Loucy (cell line): ENCODE results near the gene CHRNA3.
A peak's percentile ranks its signal among the peaks of the same experiment; 100 is the strongest.

Source experiments
- H2AFZ ChIP-seq: fragments of 200-600 bp; sonication (generic); 2 replicates; pipeline ENCODE4 v1.6.0; 2016; ENCODE audit warnings: antibody characterized with exemption, mild to moderate bottlenecking, low read length, moderate library complexity
- H3F3A ChIP-seq: fragments of 200-600 bp; 2 replicates; pipeline ENCODE4 v1.6.0; 2016; ENCODE audit warnings: antibody characterized with exemption, low read depth, mild to moderate bottlenecking
- H3K27me3 ChIP-seq: fragments of 200-600 bp; sonication (generic); 2 replicates; pipeline ENCODE4 v1.6.1; 2014; ENCODE audit warnings: low read length, mild to moderate bottlenecking; ENCODE audit not compliant: insufficient read depth, poor library complexity, severe bottlenecking
- H3K36me3 ChIP-seq: fragments of 200-600 bp; sonication (generic); 2 replicates; pipeline ENCODE4 v1.6.1; 2016; ENCODE audit warnings: low read length; ENCODE audit not compliant: insufficient read depth
- H3K4me1 ChIP-seq: fragments of 200-600 bp; sonication (generic); 2 replicates; pipeline ENCODE4 v1.5.1; 2014; ENCODE audit warnings: low read length, mild to moderate bottlenecking; ENCODE audit not compliant: insufficient read depth, poor library complexity, severe bottlenecking
- H3K4me2 ChIP-seq: fragments of 200-600 bp; sonication (generic); 2 replicates; pipeline ENCODE4 v1.6.0; 2014; ENCODE audit warnings: antibody characterized with exemption, low read length, low read depth, mild to moderate bottlenecking; ENCODE audit not compliant: poor library complexity, severe bottlenecking
- H3K4me3 ChIP-seq: fragments of 200-600 bp; sonication (generic); 2 replicates; pipeline ENCODE4 v1.5.1; 2014; ENCODE audit warnings: low read length, mild to moderate bottlenecking, mixed read lengths; ENCODE audit not compliant: poor library complexity, severe bottlenecking
- H3K79me2 ChIP-seq: fragments of 200-600 bp; sonication (generic); 2 replicates; pipeline ENCODE4 v1.6.1; 2014; ENCODE audit warnings: low read length; ENCODE audit not compliant: insufficient read depth
- H3K9ac ChIP-seq: fragments of 200-600 bp; sonication (generic); 2 replicates; pipeline ENCODE4 v1.6.0; 2014; ENCODE audit warnings: mild to moderate bottlenecking, low read depth, low read length, moderate library complexity; ENCODE audit not compliant: poor library complexity, severe bottlenecking
- H3K9me2 ChIP-seq: fragments of 200-600 bp; sonication (generic); replicated peaks from 2 replicates; pipeline ENCODE4 v1.6.1; 2016; ENCODE audit warnings: low read depth, low read length, mixed read lengths
- H3K9me3 ChIP-seq: fragments of 200-600 bp; sonication (generic); 2 replicates; pipeline ENCODE4 v1.6.1; 2014; ENCODE audit warnings: mild to moderate bottlenecking, antibody characterized with exemption, low read length, low read depth; ENCODE audit not compliant: insufficient read depth
- H4K20me1 ChIP-seq: fragments of 200-600 bp; sonication (generic); 2 replicates; pipeline ENCODE4 v1.6.0; 2014; ENCODE audit warnings: antibody characterized with exemption, low read length, mild to moderate bottlenecking; ENCODE audit not compliant: insufficient read depth, poor library complexity, severe bottlenecking
- EZH2phosphoT487 ChIP-seq: fragments of 200-600 bp; IDR thresholded peaks from 2 replicates; pipeline ENCODE4 v1.6.1; 2018; ENCODE audit warnings: antibody characterized with exemption, mild to moderate bottlenecking, moderate library complexity, borderline replicate concordance
- TF ChIP-seq, protein P1 (sequence below): fragments of 200-600 bp; sonication (generic); conservative IDR thresholded peaks from 2 replicates; pipeline ENCODE4 v1.5.1; 2014; ENCODE audit warnings: mild to moderate bottlenecking, antibody characterized with exemption, low read length

The CHRNA3 gene

GRCh38 chr15:78641102-78641748 lies 20.4 kb upstream of the CHRNA3 start, which contains the start of gene CHRNB4:
CHRNB4 (minus strand) TSS chr15:78641210; CDS start chr15:78641133, 77 bp downstream.
- H3K9ac ChIP-seq = no peak within 1 kb of the TSS
- H3K4me3 ChIP-seq = no peak within 1 kb of the TSS
- H3K4me2 ChIP-seq = no peak within 1 kb of the TSS

DNA sequence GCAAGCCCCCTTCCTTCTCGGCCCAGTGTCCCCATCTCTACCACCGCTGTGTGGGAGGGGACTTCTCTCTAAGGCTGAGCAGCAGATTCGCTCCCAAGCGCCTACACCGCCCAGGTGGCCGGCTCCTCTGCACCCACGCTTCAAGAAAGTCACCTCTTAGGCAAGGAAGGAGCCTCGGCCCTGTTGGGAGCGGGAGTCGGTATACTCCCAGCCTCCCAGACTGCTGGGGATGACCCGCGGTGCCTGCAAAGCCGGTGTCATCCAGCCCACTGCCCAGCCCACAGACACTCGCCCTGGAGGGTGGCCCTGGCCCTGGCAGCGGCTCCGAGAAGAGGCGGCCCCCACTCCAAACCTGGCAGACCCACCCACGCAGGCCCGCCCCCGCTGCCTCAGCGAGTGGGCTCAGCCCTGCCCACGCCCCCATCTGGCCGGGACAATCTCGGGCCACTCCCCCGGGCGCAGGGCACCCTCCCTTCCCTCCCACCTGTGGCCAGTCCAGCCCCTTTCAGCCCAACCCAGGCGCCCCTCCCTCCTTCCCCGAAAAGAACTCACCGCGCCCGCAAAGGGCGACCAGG lies 19.8 kb upstream of the CHRNA3 start:
- Histone ChIP-seq H3K27me3 (no peaks in the 10 kb centered on the region), H3K4me3 (no peak overlapping the region), H3K36me3 (no peaks in the 10 kb centered on the region), H3K9me3 (no peaks in the 10 kb centered on the region), H3K9ac (no peak overlapping the region), H3F3A (no peaks in the 10 kb centered on the region), H3K9me2 (no peaks in the 10 kb centered on the region), H3K4me1 (no peaks in the 10 kb centered on the region), H3K79me2 (no peaks in the 10 kb centered on the region), H3K4me2 (no peak overlapping the region), H4K20me1 (no peaks in the 10 kb centered on the region), H2AFZ (no peak overlapping the region)
- no peak for TF ChIP-seq EZH2phosphoT487
- TF ChIP-seq, protein P1, sequence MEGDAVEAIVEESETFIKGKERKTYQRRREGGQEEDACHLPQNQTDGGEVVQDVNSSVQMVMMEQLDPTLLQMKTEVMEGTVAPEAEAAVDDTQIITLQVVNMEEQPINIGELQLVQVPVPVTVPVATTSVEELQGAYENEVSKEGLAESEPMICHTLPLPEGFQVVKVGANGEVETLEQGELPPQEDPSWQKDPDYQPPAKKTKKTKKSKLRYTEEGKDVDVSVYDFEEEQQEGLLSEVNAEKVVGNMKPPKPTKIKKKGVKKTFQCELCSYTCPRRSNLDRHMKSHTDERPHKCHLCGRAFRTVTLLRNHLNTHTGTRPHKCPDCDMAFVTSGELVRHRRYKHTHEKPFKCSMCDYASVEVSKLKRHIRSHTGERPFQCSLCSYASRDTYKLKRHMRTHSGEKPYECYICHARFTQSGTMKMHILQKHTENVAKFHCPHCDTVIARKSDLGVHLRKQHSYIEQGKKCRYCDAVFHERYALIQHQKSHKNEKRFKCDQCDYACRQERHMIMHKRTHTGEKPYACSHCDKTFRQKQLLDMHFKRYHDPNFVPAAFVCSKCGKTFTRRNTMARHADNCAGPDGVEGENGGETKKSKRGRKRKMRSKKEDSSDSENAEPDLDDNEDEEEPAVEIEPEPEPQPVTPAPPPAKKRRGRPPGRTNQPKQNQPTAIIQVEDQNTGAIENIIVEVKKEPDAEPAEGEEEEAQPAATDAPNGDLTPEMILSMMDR = no peak

More at GRCh38 chr15:78641102-78641748, 20.4 kb upstream of the CHRNA3 start, which contains the start of gene CHRNB4:
- H4K20me1 ChIP-seq = no peaks in the 10 kb centered on the region
- no peak within 1 kb of the TSS for H2AFZ ChIP-seq
- H3K79me2 ChIP-seq = no peaks in the 10 kb centered on the region
- H3K36me3 ChIP-seq = no peaks in the 10 kb centered on the region
- H3K27me3 ChIP-seq = no peaks in the 10 kb centered on the region
- no peaks in the 10 kb centered on the region for H3K9me2 ChIP-seq
- H3K9me3 ChIP-seq = no peaks in the 10 kb centered on the region
- TF ChIP-seq, protein P1 = no peak
- no peak for TF ChIP-seq EZH2phosphoT487
- no peaks in the 10 kb centered on the region for H3K4me1 ChIP-seq
- no peaks in the 10 kb centered on the region for H3F3A ChIP-seq

DNA sequence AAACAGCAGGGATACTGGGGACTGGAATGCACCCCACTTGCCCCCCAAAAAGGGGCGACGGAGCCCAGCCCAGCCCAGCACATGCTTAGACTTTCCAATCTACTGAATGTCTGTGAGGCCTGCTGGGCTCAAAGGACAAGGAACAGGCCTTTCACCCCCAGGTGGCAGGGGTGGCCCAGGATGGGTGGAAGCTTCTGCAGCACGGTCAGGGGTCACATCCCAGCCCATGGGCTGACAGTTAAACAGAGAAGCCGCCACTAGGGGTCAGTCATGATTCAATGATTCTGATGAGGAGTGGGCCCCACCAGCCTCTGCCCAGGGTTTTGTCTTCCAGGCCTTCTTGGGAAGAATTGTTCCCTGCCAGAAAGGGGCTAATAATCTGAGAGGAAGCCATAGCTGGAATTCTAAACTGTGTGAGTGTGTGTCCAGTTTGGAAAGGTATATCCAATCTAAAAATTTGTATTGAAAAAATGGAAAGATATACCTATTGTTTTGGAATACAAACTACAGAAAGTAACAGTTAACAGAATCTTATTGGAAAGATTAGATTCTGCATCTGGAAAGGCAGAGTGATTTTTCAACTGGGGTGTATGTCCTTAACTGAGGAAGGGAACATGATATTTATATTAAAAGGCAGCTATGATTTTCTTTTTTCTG lies 18.0 kb upstream of the CHRNA3 start:
- no peaks in the 10 kb centered on the region for H3K4me1 ChIP-seq
- TF ChIP-seq EZH2phosphoT487 = no peak
- TF ChIP-seq, protein P1 = peak; percentile 82

More for the DNA sequence above, 18.0 kb upstream of the CHRNA3 start:
- Histone ChIP-seq H2AFZ (peak overlapping the region; percentile 32; the same call in 1 of the 2 replicates), H3K4me2 (no peak overlapping the region), H3F3A (no peaks in the 10 kb centered on the region), H3K4me3 (no peak overlapping the region), H3K36me3 (no peaks in the 10 kb centered on the region), H3K27me3 (no peaks in the 10 kb centered on the region), H3K9ac (no peak overlapping the region), H3K9me2 (no peaks in the 10 kb centered on the region), H4K20me1 (no peaks in the 10 kb centered on the region), H3K79me2 (no peaks in the 10 kb centered on the region), H3K9me3 (no peaks in the 10 kb centered on the region)
